ENCODE results near the gene EMILIN1.

GRCh38 chr2:27127883-27128667 lies 49.7 kb downstream of the EMILIN1 start:
- TF ChIP-seq EZH2 (IDR thresholded peaks at IDR 0.05) (no peak), FOXP2 (optimal IDR thresholded peaks at IDR 0.05; ENCODE audit: control extremely low read depth, extremely low read length, insufficient read depth) (no peak)
